SK-N-SH (cell line): Measurements from ENCODE around the gene EFS. TPM values are rescaled to one million over a fixed set of nuclear protein-coding genes. Genes with fewer than 3 reads are reported as not detected.
"Not testable (repeated sequence)": the region's sequence is repeated elsewhere in the genome, so short reads cannot be mapped to it uniquely, and the experiment has no call there.

ENCODE experiments used
- CTCF ChIA-PET: fragments of 300-600, 350-600 bp; formaldehyde crosslinking; extraction: SDS; loops from one replicate; lab custom pipeline; 2021; lab: Yijun Ruan, JAX
- POLR2A ChIA-PET: fragments of 350-600 bp; sonication (Branson Sonifier 250); formaldehyde crosslinking; extraction: SDS; loops from one replicate; lab custom pipeline; 2020; ENCODE audit warnings: antibody characterized with exemption, inconsistent platforms; lab: Yijun Ruan, JAX
- DNase-seq: peaks from one replicate; pipeline ENCODE4 v3.0.0; 2012
- H2AFZ ChIP-seq: fragments of 200-600 bp; sonication (generic); 2 replicates; pipeline ENCODE4 v1.8.1; 2016; ENCODE audit warnings: antibody characterized with exemption, mild to moderate bottlenecking, low read depth
- H3F3A ChIP-seq: fragments of 200-600 bp; sonication (generic); replicated peaks from 2 replicates; pipeline ENCODE3; 2016; ENCODE audit warnings: antibody characterized with exemption, mild to moderate bottlenecking; ENCODE audit not compliant: insufficient read depth
- H3K27ac ChIP-seq, 2 experiments: fragments of 200-500 bp in 1 of 2; fragments of 200-600 bp in 1 of 2; sonication (Bioruptor generic) in 1 of 2; sonication (generic), shearing (Covaris generic) in 1 of 2; 2 replicates each; pipeline versions ENCODE4 v1.5.1 to v1.6.1; 2014 to 2016; ENCODE audit warnings: low read depth in 2 of 2, inconsistent platforms in 1 of 2, low read length in 1 of 2, mild to moderate bottlenecking in 1 of 2, mixed read lengths in 1 of 2
- H3K27me3 ChIP-seq: fragments of 200-600 bp; sonication (generic), shearing (Covaris generic); 2 replicates; pipeline ENCODE4 v1.6.1; 2016; ENCODE audit warnings: mixed run types; ENCODE audit not compliant: insufficient read depth
- H3K36me3 ChIP-seq, 2 experiments: fragments of 200-500 bp in 1 of 2; fragments of 200-600 bp in 1 of 2; sonication (Bioruptor generic) in 1 of 2; sonication (generic) in 1 of 2; replicated peaks in 1 of 2; 2 replicates each; pipeline versions ENCODE3 to v1.5.1; 2014 to 2016; ENCODE audit warnings: low read length in 1 of 2, mild to moderate bottlenecking in 1 of 2; ENCODE audit not compliant: insufficient read depth in 2 of 2, control insufficient read depth in 1 of 2
- H3K4me1 ChIP-seq, 2 experiments: fragments of 200-500 bp in 1 of 2; fragments of 200-600 bp in 1 of 2; sonication (Bioruptor generic) in 1 of 2; sonication (generic), shearing (Covaris generic) in 1 of 2; 2 replicates each; pipeline versions ENCODE4 v1.5.1 to v1.6.1; 2014 to 2016; ENCODE audit warnings: low read depth in 1 of 2, low read length in 1 of 2, mixed run types in 1 of 2; ENCODE audit not compliant: insufficient read depth in 2 of 2, control insufficient read depth in 1 of 2
- H3K4me2 ChIP-seq: fragments of 200-600 bp; sonication (generic), shearing (Covaris generic); 2 replicates; pipeline ENCODE4 v1.6.1; 2017; ENCODE audit warnings: mixed run types
- H3K4me3 ChIP-seq, 2 experiments: fragments of 200-500 bp in 1 of 2; fragments of 200-600 bp in 1 of 2; sonication (Bioruptor generic) in 1 of 2; sonication (generic), shearing (Covaris generic) in 1 of 2; 2 replicates each; pipeline versions ENCODE4 v1.5.1 to v1.8.1; 2014 to 2016; ENCODE audit warnings: low read depth in 2 of 2, inconsistent platforms in 1 of 2, low read length in 1 of 2, mild to moderate bottlenecking in 1 of 2, mixed read lengths in 1 of 2, moderate library complexity in 1 of 2
- H3K79me2 ChIP-seq: fragments of 200-600 bp; sonication (generic); 2 replicates; pipeline ENCODE4 v1.8.1; 2017; ENCODE audit warnings: mild to moderate bottlenecking; ENCODE audit not compliant: insufficient read depth
- H3K9ac ChIP-seq: fragments of 200-600 bp; sonication (generic); 2 replicates; pipeline ENCODE4 v1.6.1; 2017; ENCODE audit warnings: mixed run types
- H3K9me2 ChIP-seq: fragments of 200-600 bp; sonication (generic); 2 replicates; pipeline ENCODE4 v1.6.1; 2017; ENCODE audit warnings: mixed run types
- H3K9me3 ChIP-seq: fragments of 200-600 bp; sonication (generic); 2 replicates; pipeline ENCODE4 v1.6.1; 2017; ENCODE audit warnings: mixed run types, mild to moderate bottlenecking, moderate library complexity
- H4K20me1 ChIP-seq: fragments of 200-600 bp; sonication (generic); 2 replicates; pipeline ENCODE4 v1.6.1; 2017; ENCODE audit warnings: mild to moderate bottlenecking, mixed run types; ENCODE audit not compliant: insufficient read depth
- CHD2 ChIP-seq: fragments of 150-350 bp; IDR thresholded peaks from 2 replicates; pipeline ENCODE4 v1.6.1; 2018; ENCODE audit warnings: low read length; ENCODE audit not compliant: partially characterized antibody
- ELF1 ChIP-seq: IDR thresholded peaks from 2 replicates; pipeline ENCODE4 v1.4.0; 2012
- FOSL2 ChIP-seq: IDR thresholded peaks from 2 replicates; pipeline ENCODE4 v1.4.0; 2012; ENCODE audit warnings: low read depth, mild to moderate bottlenecking, moderate library complexity, borderline replicate concordance
- FOXJ3 ChIP-seq: sonication (generic); formaldehyde crosslinking; IDR thresholded peaks from 2 replicates; pipeline ENCODE4 v1.5.1; 2020; ENCODE audit warnings: mild to moderate bottlenecking, missing genetic modification reagents
- GABPA ChIP-seq: IDR thresholded peaks from 2 replicates; pipeline ENCODE4 v1.4.0; 2012; ENCODE audit warnings: low read depth, mild to moderate bottlenecking
- GATA2 ChIP-seq: sonication (generic); formaldehyde crosslinking; IDR thresholded peaks from 2 replicates; pipeline ENCODE4 v1.5.0; 2020; ENCODE audit warnings: mild to moderate bottlenecking, missing genetic modification reagents
- JUND ChIP-seq: IDR thresholded peaks from 2 replicates; pipeline ENCODE4 v1.4.0; 2012
- MXI1 ChIP-seq: IDR thresholded peaks from 2 replicates; pipeline ENCODE4 v1.6.1; 2012; ENCODE audit warnings: mild to moderate bottlenecking, low read depth, low read length, improper control_type of control experiment
- NRF1 ChIP-seq: IDR thresholded peaks from 2 replicates; pipeline ENCODE4 v1.6.1; 2012; ENCODE audit warnings: low read depth, mild to moderate bottlenecking, low read length
- PBX3 ChIP-seq: IDR thresholded peaks from 2 replicates; pipeline ENCODE4; 2012
- RAD21 ChIP-seq: IDR thresholded peaks from 2 replicates; pipeline ENCODE4 v1.6.1; 2012; ENCODE audit warnings: mild to moderate bottlenecking, low read length
- RCOR1 ChIP-seq: fragments of 150-350 bp; IDR thresholded peaks from 2 replicates; pipeline ENCODE4 v1.6.1; 2017; ENCODE audit warnings: antibody characterized with exemption, low read length
- RXRA ChIP-seq: IDR thresholded peaks from 2 replicates; pipeline ENCODE4 v1.4.0; 2012; ENCODE audit warnings: low read depth, mild to moderate bottlenecking, borderline replicate concordance
- SMC3 ChIP-seq: IDR thresholded peaks from 2 replicates; pipeline ENCODE4 v1.6.1; 2012; ENCODE audit warnings: low read depth, low read length, improper control_type of control experiment
- TAF1 ChIP-seq: IDR thresholded peaks from 2 replicates; pipeline ENCODE4 v1.6.1; 2012; ENCODE audit warnings: low read depth, mild to moderate bottlenecking, low read length, moderate library complexity, borderline replicate concordance
- TCF12 ChIP-seq: IDR thresholded peaks from 2 replicates; pipeline ENCODE4 v1.4.0; 2012
- TEAD4 ChIP-seq: IDR thresholded peaks from 2 replicates; pipeline ENCODE4 v1.4.0; 2012; ENCODE audit warnings: mild to moderate bottlenecking, borderline replicate concordance; ENCODE audit not compliant: insufficient read depth
- WGBS: methylation state at CpG from one replicate; pipeline ENCODE4 v1.1.6; 2017; ENCODE audit warnings: low lambda C conversion rate; 5-methylcytosine and 5-hydroxymethylcytosine counted together
- polyA plus RNA-seq, 3 experiments: library from polyadenylated mRNA; depleted of rRNA; stranded (reverse); fragments of >200 nt; gene quantifications; 2 replicates each; pipeline ENCODE4 v1.2.3, GENCODE V29; 2012

EFS gene
- polyA plus RNA-seq, 1 of the 3 experiments (the other 2 are of a cell fraction), result 4.4 TPM

- ChIA-PET POLR2A (no interaction called here), CTCF (no interaction called here)
- no peak overlapping the region for H3K4me2 ChIP-seq
- no peak overlapping the region for H2AFZ ChIP-seq
- DNase-seq, result no peak
- H3K36me3 ChIP-seq, result no peaks in the 10 kb centered on the region
- no peaks in the 10 kb centered on the region for H3K4me1 ChIP-seq
- H3F3A ChIP-seq, result no peaks in the 10 kb centered on the region
- no peaks in the 10 kb centered on the region for H4K20me1 ChIP-seq
- no peaks in the 10 kb centered on the region for H3K9me2 ChIP-seq
- no peaks in the 10 kb centered on the region for H3K9me3 ChIP-seq
- no peak overlapping the region for H3K9ac ChIP-seq
- TF ChIP-seq MXI1 (no peak), CHD2 (no peak), NRF1 (no peak), PBX3 (no peak), GATA2 (CRISPR knock-in tag) (no peak), FOXJ3 (CRISPR knock-in tag) (no peak), RXRA (no peak), SMC3 (no peak), TEAD4 (no peak), JUND (no peak), TAF1 (no peak), TCF12 (no peak), FOSL2 (no peak), RCOR1 (no peak), ELF1 (no peak), RAD21 (no peak), GABPA (no peak)
- H3K79me2 ChIP-seq, result no peaks in the 10 kb centered on the region
- no peak overlapping the region for H3K4me3 ChIP-seq
- 83% methylated on average over 1 of the region's 1 CpG for WGBS
- H3K27me3 ChIP-seq, result peaks cover 23% of the 10 kb centered on the region
- no peak overlapping the region for H3K27ac ChIP-seq
Observed at GRCh38 chr14:23386999-23387398, 22.0 kb upstream of the EFS start.

GRCh38 chr14:23386266-23386657, 21.3 kb upstream of the EFS start:
- WGBS, result 51% methylated on average over 17 of the region's 17 CpGs
- H3F3A ChIP-seq, H3K36me3 ChIP-seq, H3K79me2 ChIP-seq, DNase-seq, H3K4me3 ChIP-seq, H3K9me3 ChIP-seq, H3K4me2 ChIP-seq, POLR2A ChIA-PET, H2AFZ ChIP-seq, H3K27ac ChIP-seq, H3K4me1 ChIP-seq, H3K9me2 ChIP-seq, H4K20me1 ChIP-seq, H3K9ac ChIP-seq: not testable (repeated sequence)
- CTCF ChIA-PET, result interaction anchor here (0.6 to 1.6 kb wide), 2 partner anchors 20 to 61 kb away, joined by 3 to 4 read pairs; no protein-coding TSS in a partner anchor
- H3K27me3 ChIP-seq, result peaks cover 18% of the 10 kb centered on the region; the same call in 1 of the 2 replicates
